Measurements from ENCODE around the gene SEC61A2. TPM values are rescaled to one million over a fixed set of nuclear protein-coding genes. Genes with fewer than 3 reads are reported as not detected.
"Not testable (repeated sequence)": the region's sequence is repeated elsewhere in the genome, so short reads cannot be mapped to it uniquely, and the experiment has no call there.

SEC61A2 gene
- total and polyA plus RNA-seq, 11 donors = 5.5 to 17.0 (median 9.2) TPM

- intact Hi-C loops (cut with DNase I) = no loop called here
- H3K27me3 ChIP-seq = no peaks in the 10 kb centered on the region
- TF ChIP-seq, protein P1, sequence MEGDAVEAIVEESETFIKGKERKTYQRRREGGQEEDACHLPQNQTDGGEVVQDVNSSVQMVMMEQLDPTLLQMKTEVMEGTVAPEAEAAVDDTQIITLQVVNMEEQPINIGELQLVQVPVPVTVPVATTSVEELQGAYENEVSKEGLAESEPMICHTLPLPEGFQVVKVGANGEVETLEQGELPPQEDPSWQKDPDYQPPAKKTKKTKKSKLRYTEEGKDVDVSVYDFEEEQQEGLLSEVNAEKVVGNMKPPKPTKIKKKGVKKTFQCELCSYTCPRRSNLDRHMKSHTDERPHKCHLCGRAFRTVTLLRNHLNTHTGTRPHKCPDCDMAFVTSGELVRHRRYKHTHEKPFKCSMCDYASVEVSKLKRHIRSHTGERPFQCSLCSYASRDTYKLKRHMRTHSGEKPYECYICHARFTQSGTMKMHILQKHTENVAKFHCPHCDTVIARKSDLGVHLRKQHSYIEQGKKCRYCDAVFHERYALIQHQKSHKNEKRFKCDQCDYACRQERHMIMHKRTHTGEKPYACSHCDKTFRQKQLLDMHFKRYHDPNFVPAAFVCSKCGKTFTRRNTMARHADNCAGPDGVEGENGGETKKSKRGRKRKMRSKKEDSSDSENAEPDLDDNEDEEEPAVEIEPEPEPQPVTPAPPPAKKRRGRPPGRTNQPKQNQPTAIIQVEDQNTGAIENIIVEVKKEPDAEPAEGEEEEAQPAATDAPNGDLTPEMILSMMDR (IDR thresholded peaks at IDR 0.05) = no peak
- no peak for TF ChIP-seq POLR2A (IDR thresholded peaks at IDR 0.05)
- H3K9me3 ChIP-seq = no peaks in the 10 kb centered on the region
- 73 to 85% (median 82%) methylated on average over 6 of the region's 6 CpGs for WGBS, 4 donors
- no peak for DNase-seq
- H3K4me1 ChIP-seq = peaks cover 0 to 7% (median 0%) of the 10 kb centered on the region in 12 donors
- H3K4me3 ChIP-seq = no peak overlapping the region
- no peak overlapping the region for H3K27ac ChIP-seq
- no peak for ATAC-seq
- H3K36me3 ChIP-seq = peaks cover 0 to 100% (median 95%) of the 10 kb centered on the region in 9 donors
Observed at GRCh38 chr10:12165999-12166775, 36.7 kb downstream of the SEC61A2 start.

DNA sequence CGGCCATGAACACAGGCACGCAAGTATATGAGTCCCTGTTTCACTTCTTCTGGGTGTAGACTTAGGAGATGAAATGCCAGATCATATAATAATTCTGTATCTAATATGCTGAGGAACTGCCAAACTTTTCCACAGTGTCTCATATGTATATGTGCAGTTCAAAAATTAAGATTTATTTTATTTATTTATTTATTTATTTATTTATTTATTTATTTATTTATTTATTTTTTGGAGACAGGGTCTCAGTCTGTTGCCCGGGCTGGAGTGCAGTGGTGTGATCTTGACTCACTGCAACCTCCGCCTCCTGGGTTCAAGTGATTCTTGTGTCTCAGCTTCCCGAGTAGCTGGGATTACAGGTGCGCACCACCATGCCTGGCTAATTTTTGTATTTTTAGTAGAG is 42.0 kb downstream of the SEC61A2 start:
- DNase-seq; ATAC-seq; intact Hi-C loops (cut with DNase I); H3K4me3 ChIP-seq; H3K9me3 ChIP-seq; H3K27ac ChIP-seq; H3K4me1 ChIP-seq; H3K27me3 ChIP-seq: not testable (repeated sequence)
- peaks cover 4 to 100% (median 99%) of the 10 kb centered on the region in 9 donors for H3K36me3 ChIP-seq
- 87 to 95% (median 89%) methylated on average over 6 of the region's 6 CpGs for WGBS, 4 donors

GRCh38 chr10:12177642-12178041 is 48.2 kb downstream of the SEC61A2 start:
- WGBS, 4 donors = 76 to 88% (median 85%) methylated on average over 9 of the region's 9 CpGs
- Histone ChIP-seq H3K9me3 (no peaks in the 10 kb centered on the region), H3K4me3 (no peak overlapping the region), H3K27ac (no peak overlapping the region), H3K4me1 (peaks cover 0 to 36% (median 0%) of the 10 kb centered on the region in 12 donors), H3K36me3 (peaks cover 4 to 98% (median 85%) of the 10 kb centered on the region in 9 donors), H3K27me3 (no peaks in the 10 kb centered on the region)
- DNase-seq (no peak), ATAC-seq (no peak)
- no peak for TF ChIP-seq POLR2A (IDR thresholded peaks at IDR 0.05)
- TF ChIP-seq, protein P1 (IDR thresholded peaks at IDR 0.05) = no peak
- intact Hi-C loops (cut with DNase I) = no loop called here

DNA sequence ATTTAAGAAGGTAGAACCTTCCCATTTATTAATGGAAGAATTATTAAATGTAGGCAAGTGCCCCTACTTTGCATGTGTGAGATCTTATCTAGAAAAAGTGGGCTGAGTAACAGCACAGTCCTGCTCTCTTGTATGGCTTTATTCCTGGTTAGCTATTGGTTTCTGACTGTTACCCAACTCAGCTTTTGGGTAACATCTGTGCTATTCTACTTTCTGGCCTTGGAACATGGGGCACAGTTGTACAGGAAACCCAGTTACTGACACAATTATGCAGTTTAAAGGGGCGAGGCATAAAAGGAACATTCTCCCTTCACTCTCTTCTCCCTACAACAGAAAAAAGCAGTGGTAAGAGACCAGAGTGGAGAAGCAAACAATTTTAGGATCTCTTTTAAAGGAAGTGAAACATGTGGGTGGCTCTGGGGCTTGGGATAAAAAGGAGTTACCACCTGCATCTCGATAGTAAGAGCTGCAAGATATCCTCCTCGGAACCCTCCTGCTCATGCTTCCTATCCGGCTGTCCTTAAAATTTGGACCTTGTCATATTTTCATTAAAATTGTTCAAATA is 50.2 kb downstream of the SEC61A2 start:
- Histone ChIP-seq H3K36me3 (peaks cover 1 to 98% (median 77%) of the 10 kb centered on the region in 9 donors), H3K27ac (no peak overlapping the region), H3K4me3 (no peak overlapping the region), H3K9me3 (no peaks in the 10 kb centered on the region), H3K27me3 (no peaks in the 10 kb centered on the region), H3K4me1 (peaks cover 0 to 36% (median 0%) of the 10 kb centered on the region in 12 donors)
- no peak for ATAC-seq
- DNase-seq = no peak
- no peak for TF ChIP-seq POLR2A (IDR thresholded peaks at IDR 0.05)
- TF ChIP-seq, protein P1 (IDR thresholded peaks at IDR 0.05) = no peak
- intact Hi-C loops (cut with DNase I) = no loop called here
- WGBS, 4 donors = 87 to 88% (median 88%) methylated on average over 4 of the region's 4 CpGs

All from heart left ventricle (tissue), 16 donors.